AG04449 (cell line): ENCODE data around the gene ABCA8.
A peak's percentile ranks its signal among the peaks of the same experiment; 100 is the strongest.

Source experiments
- CTCF ChIA-PET: fragments of 350-600 bp; formaldehyde crosslinking; extraction: SDS; loops from one replicate; lab custom pipeline; 2021; ENCODE audit warnings: antibody characterized with exemption; lab: Yijun Ruan, JAX
- POLR2A ChIA-PET: fragments of 400-600, 350-600 bp; formaldehyde crosslinking; extraction: SDS; loops from one replicate; lab custom pipeline; 2020; ENCODE audit warnings: antibody characterized with exemption, inconsistent platforms; lab: Yijun Ruan, JAX
- DNase-seq: peaks from one replicate; pipeline ENCODE4 v3.0.0-alpha.2; 2010; ENCODE audit warnings: low read depth, low spot score
- H3K4me3 ChIP-seq: 2 replicates; pipeline ENCODE4 v1.5.1; 2011; ENCODE audit warnings: low read depth, mild to moderate bottlenecking, control low read depth, low read length
- TF ChIP-seq, protein P1 (sequence below): IDR thresholded peaks from one replicate; pipeline ENCODE4 v1.5.1; 2011; ENCODE audit warnings: mild to moderate bottlenecking, moderate library complexity, low read length, control low read depth, inconsistent platforms; ENCODE audit not compliant: insufficient read depth; ENCODE audit errors: missing control alignments

Gene ABCA8

DNA sequence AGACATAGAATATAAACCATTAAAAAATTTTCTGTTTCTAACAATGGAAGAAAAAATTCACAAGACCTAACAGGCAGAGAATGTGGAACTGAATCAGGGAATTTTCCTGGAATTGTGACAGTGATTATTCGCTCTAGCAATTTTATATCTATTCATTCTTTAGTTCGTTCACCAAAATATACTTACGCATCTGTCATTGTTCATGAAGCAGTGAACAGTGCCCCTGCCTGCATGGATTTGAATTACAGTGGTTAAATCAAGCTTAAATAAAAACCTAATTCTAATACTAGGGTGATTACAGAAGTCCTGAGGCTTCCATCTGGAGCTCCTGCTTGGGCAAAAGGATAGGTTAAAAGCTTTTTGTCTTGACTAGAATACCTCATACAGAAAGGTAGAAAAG is 48.6 kb downstream of the ABCA8 start:
- POLR2A ChIA-PET: no interaction called here

DNA sequence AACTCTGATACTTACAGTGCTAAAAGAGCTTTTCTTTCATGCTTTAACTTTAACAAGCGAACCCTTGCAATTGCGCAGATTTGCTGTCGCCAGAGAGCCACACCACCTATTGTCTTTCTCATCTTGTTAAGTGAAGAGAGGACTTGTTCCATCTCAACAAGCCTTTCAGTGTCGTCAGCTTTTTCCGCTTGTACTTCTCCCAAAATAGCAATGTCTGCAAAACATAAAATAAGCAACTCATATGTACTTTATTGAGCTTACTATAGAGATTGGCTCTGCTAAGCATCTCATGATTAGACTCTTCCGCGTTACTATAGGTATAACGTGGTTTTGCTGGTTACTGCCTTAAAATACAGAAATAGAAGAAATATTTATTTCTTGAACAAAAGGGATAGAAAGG is 51.9 kb downstream of the ABCA8 start:
- CTCF ChIA-PET: no interaction called here
- TF ChIP-seq, protein P1, sequence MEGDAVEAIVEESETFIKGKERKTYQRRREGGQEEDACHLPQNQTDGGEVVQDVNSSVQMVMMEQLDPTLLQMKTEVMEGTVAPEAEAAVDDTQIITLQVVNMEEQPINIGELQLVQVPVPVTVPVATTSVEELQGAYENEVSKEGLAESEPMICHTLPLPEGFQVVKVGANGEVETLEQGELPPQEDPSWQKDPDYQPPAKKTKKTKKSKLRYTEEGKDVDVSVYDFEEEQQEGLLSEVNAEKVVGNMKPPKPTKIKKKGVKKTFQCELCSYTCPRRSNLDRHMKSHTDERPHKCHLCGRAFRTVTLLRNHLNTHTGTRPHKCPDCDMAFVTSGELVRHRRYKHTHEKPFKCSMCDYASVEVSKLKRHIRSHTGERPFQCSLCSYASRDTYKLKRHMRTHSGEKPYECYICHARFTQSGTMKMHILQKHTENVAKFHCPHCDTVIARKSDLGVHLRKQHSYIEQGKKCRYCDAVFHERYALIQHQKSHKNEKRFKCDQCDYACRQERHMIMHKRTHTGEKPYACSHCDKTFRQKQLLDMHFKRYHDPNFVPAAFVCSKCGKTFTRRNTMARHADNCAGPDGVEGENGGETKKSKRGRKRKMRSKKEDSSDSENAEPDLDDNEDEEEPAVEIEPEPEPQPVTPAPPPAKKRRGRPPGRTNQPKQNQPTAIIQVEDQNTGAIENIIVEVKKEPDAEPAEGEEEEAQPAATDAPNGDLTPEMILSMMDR: no peak
- no peak for DNase-seq
- POLR2A ChIA-PET: no interaction called here
- no peak overlapping the region for H3K4me3 ChIP-seq

More for the DNA sequence above, 48.6 kb downstream of the ABCA8 start:
- TF ChIP-seq, protein P1: peak; percentile 20
- no peak for DNase-seq
- no peak overlapping the region for H3K4me3 ChIP-seq
- CTCF ChIA-PET: interaction anchor here (0.9 to 1.3 kb wide), 3 partner anchors 11 to 131 kb away, joined by 3 read pairs; no protein-coding TSS in a partner anchor

DNA sequence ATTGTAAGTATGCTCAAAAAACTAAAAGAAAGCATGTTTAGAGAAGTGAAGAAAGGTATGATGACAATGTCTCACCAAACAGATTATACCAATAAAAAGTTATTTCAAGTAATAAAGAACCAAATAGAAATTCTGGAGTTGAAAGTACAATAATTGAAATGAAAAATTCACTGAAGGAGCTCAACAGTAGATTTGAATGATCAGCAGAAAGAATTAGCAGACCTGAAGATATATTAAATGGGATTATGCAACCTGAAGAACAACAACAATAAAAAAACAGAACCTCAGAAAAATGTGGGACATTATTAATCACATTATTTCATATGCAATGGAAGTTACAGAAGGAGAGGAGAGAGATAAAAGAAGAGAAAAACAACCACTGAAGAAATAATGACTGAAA is 57.6 kb downstream of the ABCA8 start:
- ChIA-PET CTCF (interaction anchor here (1.1 to 1.3 kb wide), 2 partner anchors 30 to 347 kb away, joined by 3 read pairs; no protein-coding TSS in a partner anchor), POLR2A (no interaction called here)
- TF ChIP-seq, protein P1: no peak
- DNase-seq: no peak
- no peak overlapping the region for H3K4me3 ChIP-seq

DNA sequence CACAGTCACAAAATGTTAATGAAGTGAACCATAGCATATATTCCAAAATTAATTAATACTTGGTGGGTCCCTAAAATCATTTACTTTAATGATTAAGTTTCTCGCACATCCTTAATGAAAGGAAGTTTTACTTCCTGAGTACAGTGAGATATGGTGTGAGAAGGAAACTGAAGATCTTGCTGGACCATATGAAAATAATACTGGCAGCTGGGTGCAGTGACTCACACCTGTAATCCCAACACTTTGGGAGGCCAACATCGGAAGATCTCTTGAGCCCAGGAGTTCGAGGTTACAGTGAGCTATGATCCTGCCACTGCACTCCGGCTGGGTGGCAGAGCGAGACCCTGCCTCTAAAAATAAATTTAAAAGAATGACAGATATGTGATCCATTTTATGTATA is 62.5 kb downstream of the ABCA8 start:
- H3K4me3 ChIP-seq: no peak overlapping the region
- POLR2A ChIA-PET: no interaction called here
- DNase-seq: no peak
- TF ChIP-seq, protein P1: no peak
- CTCF ChIA-PET: no interaction called here

DNA sequence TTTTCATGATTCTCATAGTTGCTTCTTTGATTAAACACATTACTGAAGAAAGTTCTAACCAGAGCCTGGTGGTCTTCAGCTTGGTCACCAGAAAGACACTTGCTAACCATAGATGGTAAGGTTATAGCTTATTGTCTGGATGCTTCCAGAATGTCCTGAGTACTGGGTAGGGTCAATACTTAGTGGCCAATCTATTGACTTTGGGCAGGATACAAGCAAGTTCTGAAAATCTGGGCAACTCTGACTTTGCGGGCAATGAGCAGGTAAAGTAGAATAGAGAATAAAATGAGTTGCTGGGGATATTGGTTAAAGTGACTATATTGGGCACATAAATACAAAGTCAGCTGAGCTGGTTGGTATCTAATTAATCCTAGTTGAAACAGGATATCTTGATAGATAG is 63.0 kb downstream of the ABCA8 start:
- TF ChIP-seq, protein P1: no peak
- POLR2A ChIA-PET: no interaction called here
- no peak overlapping the region for H3K4me3 ChIP-seq
- CTCF ChIA-PET: no interaction called here
- DNase-seq: no peak

DNA sequence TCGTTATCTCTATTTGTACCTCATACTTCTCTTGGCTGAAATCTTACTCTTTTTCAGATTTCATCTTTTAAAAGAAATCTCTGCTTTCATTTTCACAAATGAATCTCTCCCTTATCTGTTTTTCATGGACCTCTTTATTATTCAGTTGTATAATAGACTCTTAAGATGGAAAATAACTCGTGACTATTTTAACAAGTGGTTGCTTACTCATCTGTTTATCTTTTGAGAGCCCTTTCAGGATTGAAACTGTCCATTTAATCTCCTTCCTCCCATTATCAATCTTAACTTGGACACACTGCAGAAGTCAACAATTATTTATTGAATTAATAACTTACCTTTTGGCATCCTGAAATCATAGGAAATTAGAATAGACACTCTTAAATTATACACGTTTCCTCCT is 68.8 kb downstream of the ABCA8 start:
- ChIA-PET CTCF (no interaction called here), POLR2A (no interaction called here)
- TF ChIP-seq, protein P1: no peak
- no peak overlapping the region for H3K4me3 ChIP-seq
- no peak for DNase-seq
